Epithelial cell of prostate (primary cell): ENCODE results near the gene CABP2.
"Not testable (repeated sequence)": the region's sequence is repeated elsewhere in the genome, so short reads cannot be mapped to it uniquely, and the experiment has no call there.

Experiments
- DNase-seq: peaks from one replicate; pipeline ENCODE4 v3.0.0-alpha.2; 2011; ENCODE audit warnings: low read depth, low spot score
- H3K27ac ChIP-seq: fragments of 450-650 bp; 2 replicates; pipeline ENCODE4 v1.5.1; 2017; ENCODE audit warnings: mild to moderate bottlenecking

CABP2 gene

GRCh38 chr11:67497656-67498291, 25.5 kb downstream of the CABP2 start:
- no peak for DNase-seq
- H3K27ac ChIP-seq, result no peak overlapping the region

DNA sequence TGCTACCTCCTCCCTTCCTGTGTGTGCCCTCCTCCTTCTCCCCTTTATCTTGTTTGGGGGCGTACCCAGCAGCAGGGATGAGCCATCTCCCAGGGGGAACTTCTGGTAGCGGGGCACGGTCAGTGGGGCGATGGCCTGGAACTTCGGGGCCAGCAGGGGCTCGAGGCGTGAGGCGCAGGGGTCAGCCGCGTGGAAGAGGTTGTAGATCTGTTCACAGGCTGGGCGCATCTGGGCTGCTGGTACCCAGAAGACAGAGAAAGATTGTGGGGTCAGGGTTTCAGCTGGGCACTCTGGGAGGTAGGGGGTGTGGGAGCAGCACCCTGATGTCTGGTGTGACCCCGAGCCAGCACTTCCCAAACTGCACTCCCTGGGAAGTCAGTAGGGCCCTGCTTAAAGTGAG, 27.1 kb downstream of the CABP2 start:
- H3K27ac ChIP-seq, result no peak overlapping the region
- no peak for DNase-seq

DNA sequence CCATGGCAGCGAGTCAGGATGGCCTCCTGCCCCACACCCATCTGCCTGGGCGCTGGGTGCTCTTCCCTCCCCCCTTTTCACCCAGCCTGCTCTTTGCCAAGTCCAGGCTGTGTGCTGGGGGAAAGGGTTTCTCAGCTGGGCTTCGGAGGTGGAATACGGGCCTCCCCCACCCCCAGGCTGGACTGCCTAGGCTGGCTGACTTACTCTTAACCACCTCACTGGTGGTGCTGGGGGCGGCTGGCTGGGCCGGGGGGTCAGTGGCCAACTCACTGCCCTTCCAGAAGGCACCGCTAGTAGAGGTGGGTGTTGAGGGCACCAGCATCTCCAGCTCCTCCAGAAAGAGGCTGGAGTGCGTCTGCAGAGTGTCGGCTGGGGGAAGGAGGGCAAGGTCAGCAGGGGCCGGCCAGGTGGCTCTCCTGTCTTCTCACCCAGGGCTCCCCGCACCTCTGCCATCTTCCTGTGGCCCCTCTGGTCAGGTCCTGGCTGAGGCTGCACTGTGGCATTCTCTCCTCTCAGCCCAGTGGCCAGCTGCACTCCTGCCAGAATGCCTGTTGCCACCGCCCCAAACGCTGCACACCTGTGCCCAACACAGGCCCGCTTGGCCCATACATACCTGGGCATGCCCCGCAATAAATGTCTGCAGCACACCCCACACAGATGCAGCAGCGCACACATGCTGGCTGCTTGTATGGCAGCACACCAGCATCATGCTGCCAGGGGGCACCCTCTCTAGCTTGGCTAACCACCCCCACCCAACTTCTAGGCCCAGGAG, 27.8 kb downstream of the CABP2 start:
- no peak for DNase-seq
- H3K27ac ChIP-seq, result no peak overlapping the region

GRCh38 chr11:67494371-67495233, 28.6 kb downstream of the CABP2 start:
- DNase-seq, result no peak
- no peak overlapping the region for H3K27ac ChIP-seq

DNA sequence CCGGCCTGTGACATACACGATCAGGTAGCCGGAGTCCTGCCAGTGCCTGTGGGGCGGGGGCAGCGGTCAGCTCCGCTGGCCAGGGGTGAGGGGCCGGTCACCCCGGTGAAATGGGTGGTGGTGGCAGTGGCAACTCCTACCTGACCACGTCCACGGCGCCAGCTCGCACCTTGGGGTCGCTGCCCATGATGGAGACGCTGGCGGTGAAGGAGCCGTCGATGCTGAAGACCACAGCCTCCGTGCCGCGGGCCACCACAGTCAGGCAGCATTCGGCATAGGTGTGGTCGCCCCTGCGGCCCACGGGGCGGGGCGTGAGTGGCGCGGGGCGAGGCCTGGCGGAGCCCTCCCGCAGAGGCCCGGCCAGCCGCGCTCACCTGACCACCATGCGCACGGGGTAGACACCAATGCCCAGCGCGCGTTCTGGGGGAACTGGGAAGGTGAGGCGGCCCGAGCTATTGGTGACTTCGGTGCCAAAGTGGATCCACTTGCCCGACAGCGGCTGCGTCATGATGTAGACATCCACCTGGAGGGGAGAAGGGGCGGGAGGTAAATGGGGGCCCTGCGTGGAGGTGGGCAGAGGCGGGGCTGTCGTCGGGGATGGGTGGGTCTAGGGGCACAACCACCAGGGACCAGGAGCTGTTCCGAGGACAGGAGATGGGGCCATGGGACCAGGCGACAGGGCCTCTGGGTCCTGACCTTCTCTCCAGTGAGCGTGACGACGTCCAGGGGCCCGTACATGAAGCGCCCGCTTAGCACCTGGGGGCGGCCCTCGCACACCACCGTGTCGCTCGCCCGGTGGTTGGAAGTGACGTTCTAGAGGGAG, 29.5 kb downstream of the CABP2 start:
- no peak overlapping the region for H3K27ac ChIP-seq
- no peak for DNase-seq

DNA sequence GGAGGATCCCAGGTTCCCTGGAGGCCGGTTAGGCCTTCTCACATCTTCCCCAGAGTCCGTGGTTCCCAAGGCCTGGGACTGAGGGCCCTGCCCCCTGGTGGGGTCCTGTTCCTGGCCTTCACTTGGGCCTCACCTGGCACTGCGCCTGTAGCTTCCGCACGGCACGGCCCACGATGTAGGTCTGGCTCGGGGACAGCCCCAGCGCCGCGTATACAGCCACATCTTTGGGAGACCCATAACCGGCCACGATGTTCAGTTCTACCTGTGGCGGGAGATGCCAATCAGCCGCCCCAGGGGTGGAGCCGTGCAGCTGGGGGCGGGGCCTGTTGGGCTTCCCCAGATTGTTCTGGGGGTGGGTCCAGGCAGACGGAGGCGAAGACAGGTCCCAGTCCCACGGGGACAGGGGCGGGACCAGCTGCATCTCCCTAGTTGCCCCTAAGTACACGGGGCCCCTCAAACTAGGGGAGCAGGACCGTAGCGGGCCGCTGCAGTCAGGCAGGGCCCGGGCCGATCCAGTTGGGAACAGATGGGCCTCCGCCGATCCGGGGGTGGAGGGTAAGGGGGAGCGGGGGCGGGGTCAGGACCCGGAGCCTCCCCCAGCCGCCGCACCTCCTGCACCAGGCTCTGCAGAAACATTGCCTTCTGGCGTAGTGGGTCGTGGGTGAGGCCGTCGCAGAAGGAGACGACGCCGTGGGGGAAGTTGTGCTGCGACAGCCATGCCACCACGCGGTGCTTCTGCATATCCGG, 30.3 kb downstream of the CABP2 start:
- no peak overlapping the region for H3K27ac ChIP-seq
- no peak for DNase-seq

GRCh38 chr11:67492069-67492727, 31.0 kb downstream of the CABP2 start:
- no peak overlapping the region for H3K27ac ChIP-seq

DNA sequence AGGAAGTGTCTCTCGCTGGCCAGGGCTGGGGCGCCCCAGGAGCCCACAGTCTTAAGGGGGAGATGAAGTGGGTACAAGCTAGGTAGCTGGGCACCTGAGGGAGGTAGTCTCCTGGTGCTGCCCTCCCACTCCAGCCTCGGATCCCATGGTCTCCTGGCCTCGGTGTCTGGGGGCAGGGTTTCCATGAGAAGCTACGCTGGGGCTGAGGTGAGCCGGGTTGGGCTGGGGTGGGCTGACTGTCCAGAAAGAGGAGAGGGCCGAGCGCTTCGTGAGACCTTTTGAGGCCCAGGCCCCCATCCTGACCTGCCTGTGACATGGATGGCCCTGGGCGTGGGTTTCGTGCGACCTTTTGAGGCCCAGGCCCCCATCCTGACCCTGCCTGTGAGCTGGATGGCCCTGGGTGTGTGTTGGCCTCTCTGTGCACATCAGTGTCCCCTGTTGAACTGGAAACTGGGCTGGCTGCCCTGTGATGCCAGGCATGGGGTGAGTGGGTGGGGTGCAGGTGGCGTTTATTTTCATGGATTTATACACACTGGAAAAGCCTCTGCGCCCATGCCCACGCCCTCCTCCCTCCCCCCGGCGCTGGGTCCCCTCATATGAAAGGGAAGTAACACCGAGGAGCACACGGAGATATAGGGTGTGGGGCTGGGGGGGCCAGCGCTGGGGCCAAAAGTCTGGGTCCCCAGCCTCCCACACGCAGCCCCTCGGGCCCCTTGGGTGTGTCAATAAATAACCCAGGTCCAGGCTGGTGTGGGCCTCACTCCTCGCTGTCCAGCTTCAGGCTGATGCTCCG, 31.8 kb downstream of the CABP2 start:
- no peak for DNase-seq
- H3K27ac ChIP-seq, result no peak overlapping the region

More at GRCh38 chr11:67492069-67492727, 31.0 kb downstream of the CABP2 start:
- no peak for DNase-seq

DNA sequence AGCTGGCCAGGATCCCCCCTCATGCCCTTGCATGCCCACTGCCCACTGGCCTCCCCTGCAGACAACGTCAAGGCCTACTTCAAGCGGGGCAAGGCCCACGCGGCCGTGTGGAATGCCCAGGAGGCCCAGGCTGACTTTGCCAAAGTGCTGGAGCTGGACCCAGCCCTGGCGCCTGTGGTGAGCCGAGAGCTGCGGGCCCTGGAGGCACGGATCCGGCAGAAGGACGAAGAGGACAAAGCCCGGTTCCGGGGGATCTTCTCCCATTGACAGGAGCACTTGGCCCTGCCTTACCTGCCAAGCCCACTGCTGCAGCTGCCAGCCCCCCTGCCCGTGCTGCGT, 32.5 kb downstream of the CABP2 start:
- no peak overlapping the region for H3K27ac ChIP-seq
- DNase-seq, result no peak

- DNase-seq, result no peak
- H3K27ac ChIP-seq, result no peak overlapping the region
Measured at GRCh38 chr11:67489885-67490726, 33.1 kb downstream of the CABP2 start.

DNA sequence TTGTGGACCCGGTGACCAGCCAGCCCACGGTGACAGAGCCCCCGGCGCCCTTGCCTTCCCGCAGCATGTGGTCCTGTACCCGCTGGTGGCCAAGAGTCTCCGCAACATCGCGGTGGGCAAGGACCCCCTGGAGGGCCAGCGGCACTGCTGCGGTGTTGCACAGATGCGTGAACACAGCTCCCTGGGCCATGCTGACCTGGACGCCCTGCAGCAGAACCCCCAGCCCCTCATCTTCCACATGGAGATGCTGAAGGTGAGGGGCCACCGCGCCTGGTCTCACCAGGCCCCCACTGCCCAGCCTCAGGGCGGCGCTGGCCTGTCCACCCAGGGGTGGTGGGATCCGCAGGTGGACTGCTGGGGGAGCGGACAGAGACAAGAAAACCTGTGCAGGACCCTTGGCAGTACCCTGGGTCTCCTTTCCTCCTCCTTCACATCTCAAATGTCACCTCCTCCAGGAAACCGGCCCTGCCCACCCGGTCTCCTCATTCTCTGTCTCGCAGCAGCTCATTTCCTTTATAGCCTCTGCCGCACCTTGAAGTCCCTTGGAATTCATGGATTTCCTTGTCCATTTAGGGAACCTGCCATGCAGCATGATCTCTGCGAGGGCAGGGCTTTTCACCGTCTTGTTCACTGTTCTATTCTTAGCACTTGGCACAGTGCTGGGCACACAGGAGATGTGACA, 33.9 kb downstream of the CABP2 start:
- no peak for DNase-seq
- H3K27ac ChIP-seq, result no peak overlapping the region

- H3K27ac ChIP-seq, result no peak overlapping the region
- DNase-seq, result no peak
Measured at GRCh38 chr11:67486481-67487195, 36.6 kb downstream of the CABP2 start.

GRCh38 chr11:67485873-67486361, 37.3 kb downstream of the CABP2 start:
- not testable (repeated sequence) for DNase-seq

GRCh38 chr11:67484847-67485311, 38.4 kb downstream of the CABP2 start:
- H3K27ac ChIP-seq, result no peak overlapping the region
- DNase-seq, result no peak

More at GRCh38 chr11:67485873-67486361, 37.3 kb downstream of the CABP2 start:
- H3K27ac ChIP-seq, result not testable (repeated sequence)

DNA sequence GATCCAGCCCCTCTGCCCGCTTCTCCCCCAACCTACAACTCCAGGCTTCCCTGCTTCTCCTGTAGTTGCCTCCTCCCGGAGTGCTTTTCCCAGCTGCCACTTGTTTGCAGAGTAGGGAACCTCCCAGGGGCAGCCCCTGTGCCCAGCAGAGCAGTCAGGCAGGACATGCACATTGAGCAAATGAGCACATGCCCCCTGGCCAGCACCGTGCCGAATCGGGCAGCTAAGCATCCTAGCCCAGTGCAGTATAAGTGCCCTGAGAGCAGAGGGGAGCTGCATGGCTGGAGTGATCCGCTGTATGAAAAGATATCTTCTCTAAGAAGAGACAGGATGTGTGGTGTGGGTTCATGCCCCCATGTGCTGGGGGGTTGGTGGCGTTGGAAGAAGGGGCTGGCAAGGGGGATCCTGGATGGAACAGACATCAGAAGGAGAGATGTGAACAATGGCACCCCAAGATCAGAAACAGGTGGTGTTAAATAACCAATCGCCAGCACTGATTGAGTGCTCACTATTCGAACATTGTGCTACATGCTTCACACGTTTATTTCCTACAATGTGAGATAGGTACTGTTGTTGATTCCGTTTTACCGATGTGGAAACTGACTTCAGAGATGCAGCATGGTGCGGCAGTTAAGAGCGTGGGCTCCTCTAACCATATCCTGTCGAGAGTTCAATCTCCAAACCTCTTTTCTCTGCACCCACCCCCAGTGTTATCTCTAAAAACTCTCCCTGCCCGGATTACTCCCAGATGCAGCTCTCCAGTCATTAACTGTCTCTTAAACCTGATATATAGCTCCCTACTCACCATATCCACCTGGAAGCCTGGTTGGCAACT, 39.2 kb downstream of the CABP2 start:
- H3K27ac ChIP-seq, result no peak overlapping the region
- DNase-seq, result no peak
